ENCODE results near the gene ZNF571.

DNA sequence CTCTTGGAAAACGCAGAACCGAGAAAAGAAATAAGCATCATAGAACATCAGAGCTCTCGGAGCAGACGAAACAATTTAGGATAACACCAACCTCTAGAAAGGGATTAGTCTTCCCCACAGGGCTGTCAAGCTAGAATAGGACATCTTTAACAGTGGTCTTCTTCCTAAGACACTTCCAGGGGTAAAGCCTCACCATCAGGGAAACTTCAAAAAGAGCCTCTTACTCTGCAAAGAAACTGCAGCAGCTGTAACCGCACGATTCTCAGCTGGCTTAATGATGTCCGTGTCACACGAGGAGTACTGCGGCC, 642 bp downstream of the ZNF571 start:
- no peak for TF ChIP-seq EZH2 (IDR thresholded peaks at IDR 0.05; ENCODE audit: borderline replicate concordance, insufficient read depth, low read depth, low read length, poor library complexity, severe bottlenecking)
- TF ChIP-seq, protein P1, sequence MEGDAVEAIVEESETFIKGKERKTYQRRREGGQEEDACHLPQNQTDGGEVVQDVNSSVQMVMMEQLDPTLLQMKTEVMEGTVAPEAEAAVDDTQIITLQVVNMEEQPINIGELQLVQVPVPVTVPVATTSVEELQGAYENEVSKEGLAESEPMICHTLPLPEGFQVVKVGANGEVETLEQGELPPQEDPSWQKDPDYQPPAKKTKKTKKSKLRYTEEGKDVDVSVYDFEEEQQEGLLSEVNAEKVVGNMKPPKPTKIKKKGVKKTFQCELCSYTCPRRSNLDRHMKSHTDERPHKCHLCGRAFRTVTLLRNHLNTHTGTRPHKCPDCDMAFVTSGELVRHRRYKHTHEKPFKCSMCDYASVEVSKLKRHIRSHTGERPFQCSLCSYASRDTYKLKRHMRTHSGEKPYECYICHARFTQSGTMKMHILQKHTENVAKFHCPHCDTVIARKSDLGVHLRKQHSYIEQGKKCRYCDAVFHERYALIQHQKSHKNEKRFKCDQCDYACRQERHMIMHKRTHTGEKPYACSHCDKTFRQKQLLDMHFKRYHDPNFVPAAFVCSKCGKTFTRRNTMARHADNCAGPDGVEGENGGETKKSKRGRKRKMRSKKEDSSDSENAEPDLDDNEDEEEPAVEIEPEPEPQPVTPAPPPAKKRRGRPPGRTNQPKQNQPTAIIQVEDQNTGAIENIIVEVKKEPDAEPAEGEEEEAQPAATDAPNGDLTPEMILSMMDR (IDR thresholded peaks at IDR 0.05) = no peak
